Endometrium (tissue), 2 donors: ENCODE data around the gene RAP1GAP2.
"Not testable (repeated sequence)": the region's sequence is repeated elsewhere in the genome, so short reads cannot be mapped to it uniquely, and the experiment has no call there.

ENCODE experiments used
- FAIRE-seq: peaks from 2 replicates; lab custom pipeline; 2012; peaks lifted over from hg19 to GRCh38; lab: Jason Lieb, UNC
- donor health status: control.
- donor health status: control.

The RAP1GAP2 gene

DNA sequence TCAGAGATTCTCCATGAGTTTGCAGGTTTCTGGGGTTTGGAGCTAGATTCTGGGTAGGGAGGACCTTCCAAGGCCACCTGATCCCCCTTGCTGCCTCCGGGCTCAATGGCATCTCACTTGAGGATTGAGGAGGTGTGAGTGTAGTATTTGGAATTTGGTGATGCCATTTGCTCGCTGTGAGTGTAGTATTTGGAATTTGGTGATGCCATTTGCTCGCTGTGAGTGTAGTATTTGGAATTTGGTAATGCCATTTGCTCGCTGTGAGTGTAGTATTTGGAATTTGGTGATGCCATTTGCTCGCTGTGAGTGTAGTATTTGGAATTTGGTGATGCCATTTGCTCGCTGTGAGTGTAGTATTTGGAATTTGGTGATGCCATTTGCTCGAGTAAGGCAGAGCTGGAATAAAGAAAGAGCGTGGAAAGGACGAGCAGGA, 202.2 kb downstream of the RAP1GAP2 start:
- FAIRE-seq, result not testable (repeated sequence)

DNA sequence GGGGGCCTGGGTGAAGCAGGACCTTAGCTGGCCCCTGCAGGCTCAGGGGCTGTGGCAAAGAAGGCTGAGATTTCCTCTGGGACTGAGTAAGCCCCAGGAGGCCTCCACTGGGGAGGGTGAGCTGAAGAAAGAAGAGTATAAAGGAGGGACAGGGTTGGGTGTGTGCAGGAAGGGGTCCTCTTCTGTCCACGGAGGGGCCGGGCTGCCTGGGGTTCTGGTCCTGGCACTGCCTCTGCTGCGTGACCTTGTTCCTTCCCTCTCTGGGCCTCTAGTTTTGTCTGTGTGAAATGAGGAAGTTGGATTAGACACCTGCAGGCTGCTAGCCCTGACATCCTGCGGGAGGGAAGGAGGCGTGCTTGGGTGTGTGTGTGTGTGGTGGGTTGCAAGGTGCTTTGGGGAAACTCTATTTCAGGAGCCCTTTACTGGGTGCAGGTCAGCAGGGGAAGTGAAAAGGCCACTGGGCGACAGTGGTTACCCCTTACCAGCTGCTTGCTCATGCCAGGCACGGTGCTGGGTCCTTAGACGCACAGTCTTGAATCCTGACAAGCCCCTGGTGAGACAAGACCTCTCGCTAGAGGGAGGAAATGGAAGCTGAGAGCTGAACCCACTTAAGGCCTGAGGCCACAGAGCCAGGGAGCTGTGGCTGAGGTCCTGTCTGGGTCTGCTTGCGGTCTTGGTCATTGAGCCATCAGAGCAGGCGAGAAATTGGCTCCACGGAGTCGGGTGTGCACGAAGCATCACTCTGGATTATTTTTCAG, 206.5 kb downstream of the RAP1GAP2 start:
- FAIRE-seq, result no peak

DNA sequence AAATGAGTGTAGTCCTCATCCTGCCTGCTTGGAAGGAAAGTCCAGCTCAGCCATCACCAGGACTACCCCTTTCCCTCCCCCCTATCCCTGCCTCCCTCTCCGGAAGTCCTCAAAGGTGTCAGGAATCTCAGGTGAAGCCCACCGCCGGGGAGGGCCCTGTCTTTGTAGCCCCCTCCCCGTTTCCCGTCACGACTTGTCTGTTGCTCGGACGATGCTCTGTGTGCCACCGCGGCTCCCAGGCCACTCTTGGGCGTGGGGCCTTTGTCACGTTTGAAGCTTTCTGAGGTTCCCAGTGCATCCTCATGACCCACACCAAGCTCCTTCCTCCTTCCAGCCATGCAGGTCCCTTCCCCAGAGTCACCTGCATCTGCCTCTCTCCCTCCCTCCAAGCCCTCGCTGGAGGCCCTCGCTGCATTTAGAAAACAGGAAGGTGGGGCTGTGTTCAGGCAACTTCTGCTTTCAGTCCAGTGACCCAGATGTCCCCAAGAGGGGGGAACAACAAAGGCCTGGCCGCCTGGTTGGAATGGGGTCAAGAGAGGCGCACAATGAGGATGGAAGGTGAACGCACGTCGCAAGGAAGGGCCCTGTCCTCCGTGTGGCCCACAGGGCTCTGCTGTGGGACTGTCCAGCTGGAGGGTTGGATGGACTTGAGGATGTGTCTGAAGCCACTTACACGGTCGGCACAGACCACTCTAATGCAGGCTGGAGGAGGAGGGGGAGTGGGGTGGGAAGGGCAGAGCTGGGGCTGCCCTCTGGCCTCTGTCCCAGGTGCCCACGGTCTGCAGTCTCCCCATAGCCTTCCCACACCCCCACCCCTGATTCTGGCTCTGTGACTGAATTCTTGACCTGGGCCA, 207.3 kb downstream of the RAP1GAP2 start:
- FAIRE-seq, result no peak

DNA sequence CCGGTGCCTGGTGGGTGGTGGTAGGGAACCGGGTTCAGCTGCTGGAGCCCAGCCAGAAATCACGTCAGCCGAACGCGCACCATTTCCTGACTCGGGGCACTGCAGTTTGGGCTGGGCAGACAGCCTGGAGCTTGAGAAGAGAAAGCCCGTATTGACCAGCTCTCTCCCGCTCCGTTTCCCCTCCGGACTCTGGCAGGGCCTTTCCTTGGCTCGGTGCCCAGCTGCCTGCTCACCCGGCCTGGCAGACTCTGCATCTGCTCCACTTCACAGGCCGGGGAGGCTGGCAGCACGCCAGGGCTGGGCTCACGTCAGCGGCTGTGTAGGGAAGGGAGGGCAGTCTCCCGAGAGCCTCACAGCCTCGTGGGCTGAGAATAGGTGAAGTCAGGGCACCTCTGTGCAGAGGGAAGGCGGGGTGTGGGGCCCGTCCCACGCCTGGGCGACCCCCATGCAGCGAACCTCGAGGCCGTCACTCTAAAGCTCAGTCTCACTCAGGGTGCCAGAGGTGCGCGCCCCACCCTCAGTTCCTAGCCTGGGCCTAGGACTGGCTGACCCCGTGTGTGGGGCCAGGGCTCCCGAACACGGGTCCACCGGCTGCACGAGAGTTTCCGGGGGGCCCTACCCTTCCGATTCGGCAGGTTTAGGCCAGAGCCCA, 208.0 kb downstream of the RAP1GAP2 start:
- no peak for FAIRE-seq

DNA sequence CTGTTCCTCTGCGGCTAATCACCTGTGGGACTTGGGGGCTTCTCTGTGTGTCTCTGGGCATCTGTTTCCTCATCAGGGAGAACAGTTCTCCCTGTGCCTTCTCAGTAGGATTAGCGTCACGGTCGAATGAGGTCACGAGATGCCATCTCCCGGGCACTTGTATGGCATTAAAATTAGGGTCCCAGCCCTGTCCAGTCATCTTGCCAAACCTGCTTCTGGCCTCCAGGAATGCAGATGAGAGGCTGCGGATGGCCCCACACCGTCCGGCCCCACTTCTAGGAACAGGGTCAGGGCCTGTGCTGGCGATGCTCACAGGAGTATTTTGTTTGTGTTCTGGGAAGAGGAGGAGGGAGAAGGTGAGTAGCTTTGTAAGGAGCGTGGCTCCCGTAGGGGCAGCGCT, 208.7 kb downstream of the RAP1GAP2 start:
- no peak for FAIRE-seq

DNA sequence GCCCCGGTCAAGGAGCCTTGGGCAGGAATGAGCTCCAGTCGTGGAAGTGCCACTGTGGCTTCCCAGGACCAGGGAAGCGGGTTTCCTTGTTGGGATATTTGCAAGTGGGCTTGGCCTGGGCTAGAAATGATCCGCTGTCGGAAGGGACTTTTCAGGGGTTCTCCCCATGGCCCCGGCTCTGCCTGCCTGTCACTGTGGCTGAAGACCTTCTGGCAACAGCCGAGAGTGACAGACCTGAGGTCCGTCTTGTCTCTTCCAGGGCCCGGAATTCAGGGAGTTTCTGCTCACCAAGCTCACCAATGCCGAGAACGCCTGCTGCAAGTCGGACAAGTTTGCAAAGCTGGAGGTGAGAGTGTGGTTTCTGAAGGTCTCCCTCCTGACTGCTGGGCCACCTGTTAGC, 209.5 kb downstream of the RAP1GAP2 start:
- no peak for FAIRE-seq

DNA sequence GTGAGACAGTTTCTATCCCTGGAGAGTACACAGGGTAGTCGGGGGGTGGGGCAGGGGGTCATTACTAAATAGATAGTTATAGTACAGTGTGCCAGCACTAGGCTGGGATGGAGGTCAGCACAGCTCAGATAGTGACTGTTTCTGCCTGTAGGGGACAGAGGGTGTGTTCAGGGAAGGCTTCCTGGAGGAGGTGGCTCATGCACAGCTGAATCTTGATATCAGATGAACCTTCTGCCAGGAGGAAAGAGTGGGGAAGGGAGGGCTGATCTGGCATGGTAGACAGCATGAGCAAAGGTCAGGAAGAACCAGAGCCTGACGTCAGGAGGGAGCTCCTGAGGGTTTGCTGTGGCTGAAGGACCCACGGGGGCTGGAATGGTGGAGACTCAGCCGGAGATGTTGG, 210.6 kb downstream of the RAP1GAP2 start:
- no peak for FAIRE-seq

DNA sequence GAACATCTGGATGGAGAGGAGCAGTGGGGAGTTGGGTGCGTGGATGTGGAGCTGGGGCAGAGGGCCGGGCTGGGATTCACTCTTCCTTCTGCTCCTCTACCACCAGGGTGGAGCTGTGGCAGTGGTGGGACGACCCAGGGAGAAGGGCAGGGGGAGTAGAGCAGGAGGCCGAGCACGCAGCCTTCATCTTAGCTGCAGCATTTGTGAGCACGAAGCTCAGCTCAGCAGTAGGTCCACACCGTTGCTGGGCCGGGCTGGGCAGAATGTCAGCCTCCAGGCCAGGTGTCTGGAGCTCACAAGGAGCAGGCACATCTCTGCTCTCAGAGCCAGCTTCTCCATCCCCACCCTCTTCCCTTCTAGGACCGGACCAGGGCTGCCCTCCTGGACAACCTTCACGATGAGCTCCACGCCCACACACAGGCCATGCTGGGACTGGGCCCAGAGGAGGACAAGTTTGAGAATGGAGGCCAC, 211.4 kb downstream of the RAP1GAP2 start:
- no peak for FAIRE-seq

DNA sequence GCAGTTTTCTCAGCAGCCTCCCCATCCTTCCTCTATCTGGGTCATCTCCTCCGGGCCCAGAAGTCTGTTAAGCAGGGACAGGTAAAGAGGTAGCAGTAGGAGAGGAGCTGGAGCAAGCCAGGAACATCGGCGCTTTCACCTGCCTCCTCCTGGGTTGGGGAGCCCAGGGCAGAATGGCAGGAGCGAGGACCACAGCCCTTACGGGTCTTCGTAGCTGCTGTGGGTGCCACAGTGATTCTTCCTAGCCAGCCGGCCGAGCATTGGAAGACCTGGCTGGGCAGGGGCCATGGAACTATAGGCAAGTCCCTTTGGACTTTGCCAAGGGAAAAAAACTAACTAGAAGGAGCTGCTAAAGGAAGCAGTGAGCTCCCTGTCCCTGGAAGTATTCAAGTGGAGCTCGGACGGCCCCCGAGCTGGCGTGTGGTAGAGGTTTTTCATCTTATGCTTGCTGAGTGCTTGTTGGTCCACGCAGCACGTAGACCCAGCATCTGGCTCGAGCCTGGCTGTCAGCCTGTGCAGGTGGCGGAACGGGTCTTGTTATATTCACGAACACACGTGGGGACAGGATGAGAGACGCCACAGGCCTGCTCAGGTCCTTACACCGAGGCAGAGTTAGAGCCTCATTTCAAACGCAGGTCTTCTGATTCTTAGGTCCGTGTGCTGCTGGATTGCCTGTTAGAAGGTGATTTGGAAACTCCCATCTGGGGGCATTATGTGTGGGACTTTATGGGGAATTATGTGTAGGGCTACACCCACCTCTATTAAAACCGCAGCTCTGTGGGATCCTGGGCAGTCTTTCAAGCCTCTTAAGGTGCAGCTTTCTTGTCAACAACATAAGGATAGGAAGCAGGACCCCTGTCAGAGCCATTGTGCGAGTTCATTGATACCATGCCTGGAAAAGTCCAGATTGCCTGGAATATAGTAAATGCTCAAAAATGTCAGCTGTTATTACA, 212.4 kb downstream of the RAP1GAP2 start:
- FAIRE-seq, result no peak

DNA sequence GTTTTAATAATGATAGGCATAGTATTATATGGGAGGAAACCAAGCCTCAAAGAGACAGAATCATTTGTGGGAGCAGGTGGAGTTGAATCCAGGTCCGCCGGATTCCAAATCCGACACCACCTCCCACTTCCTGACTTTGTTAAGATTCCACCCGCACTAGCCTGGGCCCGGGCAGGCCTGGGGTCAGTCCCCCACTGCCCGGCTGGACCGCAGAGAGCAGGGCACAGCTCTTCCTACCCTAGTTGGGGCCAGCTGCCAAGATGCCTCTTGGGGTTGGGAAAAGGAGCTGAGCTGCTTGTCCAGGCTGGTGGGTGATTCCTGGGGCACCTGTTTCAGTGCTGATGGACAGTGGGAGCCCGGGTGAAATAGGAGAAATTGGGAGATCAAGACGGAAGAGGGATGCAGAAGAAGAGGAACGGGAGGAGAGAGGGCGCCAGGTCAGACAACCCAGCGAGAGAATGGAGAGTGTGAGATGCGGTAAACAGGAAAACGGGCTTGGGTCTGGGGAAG, 213.2 kb downstream of the RAP1GAP2 start:
- no peak for FAIRE-seq

DNA sequence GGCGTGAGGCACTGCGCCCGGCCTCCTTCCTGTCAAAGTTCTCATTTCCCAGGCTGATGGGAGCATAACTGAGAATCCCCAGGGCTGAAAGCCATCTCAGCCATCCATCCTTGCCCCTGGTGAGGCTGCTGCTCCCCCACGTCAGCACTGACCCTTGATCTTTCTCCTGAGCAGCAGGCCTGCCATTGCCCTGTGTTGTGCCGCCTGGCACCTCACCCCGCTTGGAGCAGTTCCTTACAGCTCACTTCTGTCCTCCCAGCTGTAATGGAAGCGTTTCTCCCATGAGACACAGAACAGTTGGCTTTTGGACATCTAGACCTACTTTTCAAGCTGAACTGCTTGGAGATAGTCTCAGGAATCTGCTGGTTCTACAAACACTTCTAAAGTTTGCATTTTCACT, 215.7 kb downstream of the RAP1GAP2 start:
- no peak for FAIRE-seq

DNA sequence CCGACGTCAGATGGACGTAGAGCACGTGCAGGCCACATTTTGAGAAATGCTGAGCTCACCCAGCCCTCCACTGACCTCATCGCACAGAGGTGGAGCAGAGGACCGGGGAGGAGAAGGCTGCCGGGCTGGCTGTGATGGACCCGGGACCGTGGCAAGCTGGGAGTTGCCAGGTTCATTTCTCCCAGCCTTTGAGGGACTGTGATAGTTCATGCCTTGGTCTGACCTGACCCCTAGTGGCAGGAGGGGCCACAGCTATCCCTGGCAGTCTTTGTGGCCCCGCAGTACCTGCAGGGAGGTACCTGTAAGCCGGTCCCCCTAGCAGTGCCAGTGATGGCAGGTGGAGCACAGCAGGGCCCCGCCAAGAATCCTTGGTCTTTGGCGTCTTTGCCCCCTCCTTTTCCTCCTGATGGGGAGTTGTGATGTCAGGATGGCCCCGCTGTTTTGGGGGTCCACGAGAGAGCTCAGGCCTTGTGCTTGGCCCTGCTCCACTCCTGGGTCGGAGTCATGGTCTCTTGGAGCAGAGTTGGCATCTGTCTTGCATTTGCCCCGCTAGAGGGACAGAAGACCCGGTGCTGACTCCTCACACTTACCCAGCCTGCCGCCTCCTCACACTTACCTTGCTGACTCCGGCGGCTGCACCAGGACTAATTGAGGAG, 216.8 kb downstream of the RAP1GAP2 start:
- FAIRE-seq, result no peak

DNA sequence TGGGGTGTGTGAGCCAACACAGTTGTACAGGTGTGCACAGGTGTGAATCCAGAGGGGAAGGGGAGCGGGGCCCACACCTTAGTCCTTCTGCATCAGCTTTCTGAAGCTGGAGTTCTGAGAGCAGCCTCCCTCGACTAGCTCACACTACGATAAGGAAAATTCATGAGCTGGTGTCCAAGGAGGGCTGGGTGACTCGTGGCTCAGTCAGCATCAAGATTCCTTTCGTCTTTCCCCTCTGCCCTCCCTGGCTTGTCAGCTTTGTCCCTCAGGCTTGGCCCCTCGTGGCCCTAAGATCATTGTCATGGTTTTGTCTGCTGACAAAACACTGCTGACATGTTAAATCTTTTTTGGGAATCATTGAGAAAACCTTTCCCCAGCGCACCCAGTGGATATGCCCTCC, 219.7 kb downstream of the RAP1GAP2 start:
- no peak for FAIRE-seq

DNA sequence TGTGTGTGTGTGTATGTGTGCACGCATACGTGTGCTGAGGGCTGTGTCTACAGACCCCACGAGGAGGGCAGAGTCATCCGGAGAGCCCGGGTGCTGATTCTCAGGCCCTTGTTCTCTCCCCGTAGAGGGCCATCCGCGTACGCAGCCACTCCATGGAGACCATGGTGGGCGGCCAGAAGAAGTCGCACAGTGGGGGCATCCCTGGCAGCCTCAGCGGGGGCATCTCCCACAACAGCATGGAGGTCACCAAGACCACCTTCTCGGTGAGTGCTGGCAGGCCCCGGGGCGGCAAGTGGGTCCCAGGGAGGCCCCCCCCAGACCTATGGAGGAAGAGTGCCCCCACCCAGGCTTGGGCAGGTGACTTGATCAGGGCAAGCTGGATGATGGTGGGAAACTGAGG, 221.7 kb downstream of the RAP1GAP2 start:
- FAIRE-seq, result no peak

DNA sequence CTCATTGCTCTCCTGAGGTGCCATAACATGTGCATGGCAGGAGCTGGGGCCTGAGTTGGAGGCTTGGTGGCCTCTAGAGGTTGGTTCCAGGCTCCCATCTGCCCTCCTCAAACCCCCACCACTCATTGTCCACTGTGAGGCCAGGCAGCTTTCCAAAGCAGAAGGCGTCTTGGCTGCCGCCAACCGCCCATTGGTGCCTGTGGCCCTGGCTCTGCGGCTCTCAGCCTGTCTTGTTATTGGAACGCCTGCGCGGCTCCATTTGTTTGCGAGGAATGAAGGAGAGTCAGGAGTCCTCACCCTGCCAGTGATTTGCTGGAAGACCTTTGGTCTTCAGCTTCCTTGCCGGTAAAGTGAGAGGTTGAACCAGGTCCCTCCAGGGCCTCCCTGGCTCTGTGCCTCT, 223.5 kb downstream of the RAP1GAP2 start:
- no peak for FAIRE-seq

DNA sequence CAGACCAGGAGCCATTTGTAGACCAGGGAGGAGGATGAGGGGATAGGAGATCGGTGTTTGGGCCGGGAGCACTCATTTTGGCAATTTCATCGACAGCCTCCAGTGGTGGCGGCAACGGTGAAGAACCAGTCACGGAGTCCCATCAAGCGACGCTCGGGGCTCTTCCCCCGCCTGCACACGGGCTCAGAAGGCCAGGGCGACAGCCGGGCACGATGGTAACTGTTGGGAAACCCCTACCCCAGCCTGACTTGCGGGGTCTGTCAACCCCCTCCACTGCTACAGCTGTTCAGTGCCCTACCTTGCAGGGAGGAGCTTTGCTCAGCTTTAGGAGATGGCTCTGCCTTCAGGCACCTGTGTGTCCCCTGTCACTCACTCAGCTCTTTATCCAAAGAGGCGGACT, 224.1 kb downstream of the RAP1GAP2 start:
- no peak for FAIRE-seq

DNA sequence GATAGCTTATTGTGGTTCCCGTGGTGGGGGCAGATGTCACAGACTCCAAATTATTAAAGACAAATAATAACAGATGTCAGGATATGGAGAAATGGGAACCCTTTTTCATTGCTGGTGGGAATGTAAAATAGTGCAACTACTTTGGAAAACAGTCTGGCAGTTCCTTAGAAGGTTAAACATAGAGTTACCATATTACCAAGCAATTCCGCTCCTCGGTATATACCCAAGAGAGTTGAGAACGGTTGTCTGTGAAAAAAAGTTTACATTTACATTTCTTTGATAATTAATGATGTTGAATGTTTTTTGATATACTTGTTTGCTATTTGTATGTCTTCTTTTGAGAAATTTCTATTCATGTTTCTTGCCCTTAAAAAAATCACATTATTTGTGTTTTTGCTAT, 226.0 kb downstream of the RAP1GAP2 start:
- FAIRE-seq, result no peak

DNA sequence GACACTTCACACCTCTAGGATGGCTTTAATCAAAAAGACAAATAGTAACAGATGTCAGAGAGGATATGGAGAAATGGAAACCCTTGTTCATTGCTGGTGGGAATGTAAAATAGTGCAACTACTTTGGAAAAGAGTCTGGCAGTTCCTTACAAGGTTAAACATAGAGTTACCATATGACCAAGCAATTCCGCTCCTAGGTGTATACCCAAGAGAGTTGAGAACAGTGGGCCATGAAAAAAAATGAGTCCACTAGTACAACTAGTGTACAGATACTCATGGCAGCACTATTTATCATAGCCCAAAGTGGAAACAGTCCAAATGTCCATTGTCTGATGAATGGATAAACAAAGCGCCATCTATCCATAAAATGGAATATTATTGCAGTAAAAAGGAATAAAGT, 228.1 kb downstream of the RAP1GAP2 start:
- no peak for FAIRE-seq

DNA sequence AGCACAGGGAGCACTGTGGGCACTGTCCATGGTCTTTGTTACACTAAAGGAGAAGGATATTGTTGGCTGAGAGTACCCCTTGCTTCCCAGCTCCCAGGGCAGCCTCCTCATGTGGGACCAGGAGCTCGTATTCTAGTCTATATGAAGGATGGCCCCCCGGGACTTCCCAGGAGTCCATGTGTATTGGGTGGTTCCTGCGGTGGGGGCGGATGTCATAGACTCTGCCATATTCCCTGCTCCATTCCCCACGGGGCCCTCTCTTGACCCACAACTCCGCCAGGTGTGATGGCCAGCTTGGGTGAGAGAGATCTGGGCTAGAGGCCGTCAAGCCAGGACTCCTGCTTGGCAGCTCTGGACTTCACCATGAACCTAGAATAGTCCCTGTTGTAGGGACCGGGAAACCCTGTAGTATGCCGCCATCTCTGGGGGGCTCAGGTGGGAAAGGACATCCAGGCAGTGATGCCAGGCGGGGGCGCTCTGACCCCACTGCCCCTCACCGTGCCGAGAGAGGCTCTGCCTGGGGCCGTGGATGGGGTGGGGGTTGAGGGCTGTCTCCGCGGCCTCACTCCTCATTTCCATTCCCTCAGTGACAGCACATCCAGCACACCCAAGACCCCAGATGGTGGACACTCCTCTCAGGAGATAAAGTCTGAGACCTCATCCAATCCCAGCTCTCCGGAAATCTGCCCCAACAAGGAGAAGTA, 229.3 kb downstream of the RAP1GAP2 start:
- FAIRE-seq, result no peak

DNA sequence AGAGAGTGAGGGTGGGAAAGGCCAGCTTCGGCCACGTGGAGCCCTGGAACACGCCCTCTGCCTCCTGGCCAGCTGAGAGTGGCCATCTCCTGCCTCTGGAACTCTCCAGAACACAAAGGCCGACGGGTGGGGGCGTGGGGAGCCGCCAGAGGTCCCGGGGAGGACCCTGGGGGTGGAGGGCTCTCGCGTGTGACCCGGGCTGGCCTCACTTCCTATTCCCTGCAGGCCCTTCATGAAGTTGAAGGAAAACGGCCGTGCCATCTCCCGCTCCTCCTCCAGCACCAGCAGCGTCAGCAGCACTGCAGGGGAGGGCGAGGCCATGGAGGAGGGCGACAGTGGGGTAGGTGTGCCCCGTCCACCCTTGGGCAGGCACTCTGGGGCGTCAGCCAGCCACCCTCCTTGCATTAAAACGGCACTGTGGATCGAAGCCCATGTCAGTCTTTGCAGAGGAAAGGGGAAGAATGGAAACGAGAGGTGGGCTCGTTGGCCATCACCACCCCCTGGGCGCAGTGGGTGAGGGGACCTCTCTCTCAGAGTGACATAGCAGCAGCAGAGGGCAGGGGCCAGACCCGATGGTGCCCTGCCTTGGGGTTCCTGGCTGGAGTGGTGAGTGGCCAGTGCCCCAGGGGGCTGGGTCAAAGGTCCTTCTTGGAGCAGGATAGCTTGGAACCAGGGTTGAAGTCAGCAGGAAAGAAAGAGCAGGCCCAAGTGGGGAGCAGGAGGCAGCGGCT, 230.1 kb downstream of the RAP1GAP2 start:
- no peak for FAIRE-seq
